GM12872 (cell line): Measurements from ENCODE around the gene PTPRO.

Experiments used
- CTCF ChIP-seq: IDR thresholded peaks from 3 replicates; pipeline ENCODE4 v1.5.1; 2011; ENCODE audit warnings: low read depth, mild to moderate bottlenecking, low read length, moderate library complexity; ENCODE audit not compliant: insufficient read depth

Gene PTPRO

GRCh38 chr12:15543347-15543746 lies 221.0 kb downstream of the PTPRO start:
- no peak for TF ChIP-seq CTCF

GRCh38 chr12:15544589-15544988 lies 222.3 kb downstream of the PTPRO start:
- no peak for TF ChIP-seq CTCF

- no peak for TF ChIP-seq CTCF
These were observed 223.0 kb downstream of the PTPRO start for GRCh38 chr12:15545334-15545733.

GRCh38 chr12:15546102-15546701 lies 223.9 kb downstream of the PTPRO start:
- TF ChIP-seq CTCF = no peak

GRCh38 chr12:15547063-15547462 lies 224.8 kb downstream of the PTPRO start:
- no peak for TF ChIP-seq CTCF

GRCh38 chr12:15547691-15548090 lies 225.4 kb downstream of the PTPRO start:
- TF ChIP-seq CTCF = no peak

GRCh38 chr12:15550793-15551192 lies 228.5 kb downstream of the PTPRO start:
- no peak for TF ChIP-seq CTCF

GRCh38 chr12:15555446-15555845 lies 233.1 kb downstream of the PTPRO start:
- no peak for TF ChIP-seq CTCF
